K562 (cell line): Measurements from ENCODE around the gene OBP2A. TPM values are rescaled to one million over a fixed set of nuclear protein-coding genes. Genes with fewer than 3 reads are reported as not detected.

ENCODE experiments used
- BCOR ChIP-seq: fragments of 450-650 bp; IDR thresholded peaks from 2 replicates; pipeline ENCODE4 v1.6.1; 2016
- BRF1 ChIP-seq: IDR thresholded peaks from 3 replicates; pipeline ENCODE4 v1.6.1; 2011; ENCODE audit warnings: borderline replicate concordance, mild to moderate bottlenecking; ENCODE audit not compliant: insufficient read length; ENCODE audit errors: extremely low read depth
- EZH2 ChIP-seq: IDR thresholded peaks from 2 replicates; pipeline ENCODE4 v1.6.1; 2012; ENCODE audit warnings: low read depth, mild to moderate bottlenecking, inconsistent platforms, low read length, borderline replicate concordance
- FOXJ3 ChIP-seq: sonication (generic); formaldehyde crosslinking; IDR thresholded peaks from 2 replicates; pipeline ENCODE4 v1.4.0; 2020; ENCODE audit warnings: mild to moderate bottlenecking, missing genetic modification reagents
- GMEB1 ChIP-seq: fragments of 250-450 bp; sonication (Bioruptor Pico); IDR thresholded peaks from 2 replicates; pipeline ENCODE4 v1.4.0; 2020; ENCODE audit warnings: mild to moderate bottlenecking
- KDM1A ChIP-seq, 2 experiments: fragments of 450-650 bp; IDR thresholded peaks; 2 replicates each; pipeline ENCODE4 v1.6.1; 2016; ENCODE audit warnings: mild to moderate bottlenecking in 2 of 2
- KDM5B ChIP-seq: fragments of 200-600 bp; sonication (generic); IDR thresholded peaks from 2 replicates; pipeline ENCODE4 v1.6.1; 2012; ENCODE audit warnings: low read depth, mild to moderate bottlenecking, moderate library complexity, low read length, control low read depth, inconsistent platforms; ENCODE audit not compliant: insufficient replicate concordance
- KLF16 ChIP-seq: IDR thresholded peaks from 2 replicates; pipeline ENCODE4 v1.6.1; 2016; ENCODE audit warnings: antibody characterized with exemption
- MYC ChIP-seq, 2 experiments: fragments of 250-450 bp in 1 of 2; sonication (Bioruptor Pico) in 1 of 2; IDR thresholded peaks; 2 replicates each; pipeline versions ENCODE4 v1.5.1 to v1.6.1; 2012 to 2021; ENCODE audit warnings: low read depth in 2 of 2, borderline replicate concordance in 1 of 2, improper control_type of control experiment in 1 of 2, low read length in 1 of 2, mild to moderate bottlenecking in 1 of 2, moderate library complexity in 1 of 2
- NR2C2 ChIP-seq, 2 experiments: fragments of 200-800 bp in 1 of 2; sonication (Bioruptor generic) in 1 of 2; sonication (generic) in 1 of 2; formaldehyde crosslinking in 1 of 2; IDR thresholded peaks; 2 replicates each; pipeline versions ENCODE4 v1.6.1 to v1.8.0; 2016 to 2022; ENCODE audit warnings: mild to moderate bottlenecking in 1 of 2, missing compliant biosample characterization in 1 of 2, missing genetic modification characterization in 1 of 2, missing genetic modification reagents in 1 of 2
- SLC30A9 ChIP-seq: fragments of 250-450 bp; sonication (Bioruptor Pico); IDR thresholded peaks from 2 replicates; pipeline ENCODE4 v1.8.0; 2022; ENCODE audit warnings: mild to moderate bottlenecking, moderate library complexity
- TOE1 ChIP-seq, 2 experiments: fragments of 450-650 bp in 1 of 2; sonication (generic) in 1 of 2; formaldehyde crosslinking in 1 of 2; IDR thresholded peaks; 2 replicates each; pipeline versions ENCODE4 v1.7.1 to v1.8.0; 2016 to 2022; ENCODE audit warnings: borderline replicate concordance in 2 of 2, mild to moderate bottlenecking in 2 of 2, antibody characterized with exemption in 1 of 2, inconsistent platforms in 1 of 2, low read depth in 1 of 2, missing genetic modification reagents in 1 of 2, moderate library complexity in 1 of 2
- ZBTB17 ChIP-seq: fragments of 450-650 bp; formaldehyde crosslinking; IDR thresholded peaks from 2 replicates; pipeline ENCODE4 v1.4.0; 2020; ENCODE audit warnings: mild to moderate bottlenecking
- ZC3H11A ChIP-seq: IDR thresholded peaks from 2 replicates; pipeline ENCODE4 v1.6.1; 2012; ENCODE audit warnings: low read depth, low read length, improper control_type of control experiment
- ZNF384 ChIP-seq: IDR thresholded peaks from 2 replicates; pipeline ENCODE4 v1.6.1; 2012; ENCODE audit warnings: low read depth, low read length, improper control_type of control experiment
- ZNF561 ChIP-seq: fragments of 450-650 bp; formaldehyde crosslinking; conservative IDR thresholded peaks from 2 replicates; pipeline ENCODE4 v1.4.0; 2020; ENCODE audit warnings: mild to moderate bottlenecking, moderate library complexity
- polyA plus RNA-seq, 8 experiments: library from polyadenylated mRNA; depleted of rRNA in 4 of 8; stranded (reverse) in 5 of 8; unstranded in 3 of 8; fragments of >200 nt; fragmentation: Nextera tagmentation in 2 of 8; fragmentation: Illumina TruSeq in 1 of 8; extraction: Ambion mirVana in 2 of 8; extraction: Trizol in 1 of 8; gene quantifications; 2 replicates each; pipeline versions ENCODE4 v1.2.1 to v1.2.3, GENCODE V29; 2011 to 2014; ENCODE audit warnings: inconsistent platforms in 1 of 8, missing spikeins in 1 of 8
- total RNA-seq, 7 experiments: library from RNA; depleted of rRNA in 6 of 7; stranded (reverse); fragments of >200 nt in 6 of 7; fragmentation: Illumina TruSeq in 2 of 7; extraction: Trizol in 2 of 7; gene quantifications; 2 replicates each; pipeline versions ENCODE4 v1.2.1 to v1.2.3, GENCODE V29; 2011 to 2021; ENCODE audit warnings: low replicate concordance in 1 of 7
- TF ChIP-seq, protein P1 (sequence below): fragments of 450-650 bp; IDR thresholded peaks from 2 replicates; pipeline ENCODE4 v1.6.1; 2018; ENCODE audit not compliant: partially characterized antibody
- TF ChIP-seq, protein P2 (sequence below): fragments of 250-450 bp; sonication (Bioruptor Pico); IDR thresholded peaks from 2 replicates; pipeline ENCODE4 v1.8.0; 2022; ENCODE audit warnings: moderate library complexity, mild to moderate bottlenecking, inconsistent platforms
- TF ChIP-seq, protein P3 (sequence below): fragments of 200-800 bp; sonication (Bioruptor generic); IDR thresholded peaks from 2 replicates; pipeline ENCODE4 v1.6.1; 2017; ENCODE audit warnings: missing genetic modification characterization, missing compliant biosample characterization

Gene OBP2A
- total and polyA plus RNA-seq, 9 of the 15 experiments (the other 6 are each of a cell fraction or from before 2014, with no cell fraction given), result not detected

- no peak for TF ChIP-seq BRF1
- TF ChIP-seq KLF16, result peak; percentile 50; the same call in 1 of the 2 replicates
- TF ChIP-seq SLC30A9, result no peak
- no peak for TF ChIP-seq NR2C2 (CRISPR knock-in tag; IDR thresholded peaks at IDR 0.05)
- TF ChIP-seq NR2C2 (tag; IDR thresholded peaks at IDR 0.05), result peak; percentile 81
- no peak for TF ChIP-seq BCOR
- no peak for TF ChIP-seq FOXJ3 (CRISPR knock-in tag)
- no peak for TF ChIP-seq KDM1A (IDR thresholded peaks at IDR 0.05)
- TF ChIP-seq ZC3H11A, result no peak
- peak; percentile 93 for TF ChIP-seq MYC (IDR thresholded peaks at IDR 0.05; ENCODE audit: low read depth, low read length)
- TF ChIP-seq MYC (CRISPR knock-in tag; IDR thresholded peaks at IDR 0.05; ENCODE audit: borderline replicate concordance, low read depth), result peak; percentile 85
- TF ChIP-seq TOE1 (IDR thresholded peaks at IDR 0.05; ENCODE audit: borderline replicate concordance), result no peak
- TF ChIP-seq TOE1 (CRISPR knock-in tag; IDR thresholded peaks at IDR 0.05; ENCODE audit: borderline replicate concordance, low read depth), result no peak
- TF ChIP-seq, protein P1, sequence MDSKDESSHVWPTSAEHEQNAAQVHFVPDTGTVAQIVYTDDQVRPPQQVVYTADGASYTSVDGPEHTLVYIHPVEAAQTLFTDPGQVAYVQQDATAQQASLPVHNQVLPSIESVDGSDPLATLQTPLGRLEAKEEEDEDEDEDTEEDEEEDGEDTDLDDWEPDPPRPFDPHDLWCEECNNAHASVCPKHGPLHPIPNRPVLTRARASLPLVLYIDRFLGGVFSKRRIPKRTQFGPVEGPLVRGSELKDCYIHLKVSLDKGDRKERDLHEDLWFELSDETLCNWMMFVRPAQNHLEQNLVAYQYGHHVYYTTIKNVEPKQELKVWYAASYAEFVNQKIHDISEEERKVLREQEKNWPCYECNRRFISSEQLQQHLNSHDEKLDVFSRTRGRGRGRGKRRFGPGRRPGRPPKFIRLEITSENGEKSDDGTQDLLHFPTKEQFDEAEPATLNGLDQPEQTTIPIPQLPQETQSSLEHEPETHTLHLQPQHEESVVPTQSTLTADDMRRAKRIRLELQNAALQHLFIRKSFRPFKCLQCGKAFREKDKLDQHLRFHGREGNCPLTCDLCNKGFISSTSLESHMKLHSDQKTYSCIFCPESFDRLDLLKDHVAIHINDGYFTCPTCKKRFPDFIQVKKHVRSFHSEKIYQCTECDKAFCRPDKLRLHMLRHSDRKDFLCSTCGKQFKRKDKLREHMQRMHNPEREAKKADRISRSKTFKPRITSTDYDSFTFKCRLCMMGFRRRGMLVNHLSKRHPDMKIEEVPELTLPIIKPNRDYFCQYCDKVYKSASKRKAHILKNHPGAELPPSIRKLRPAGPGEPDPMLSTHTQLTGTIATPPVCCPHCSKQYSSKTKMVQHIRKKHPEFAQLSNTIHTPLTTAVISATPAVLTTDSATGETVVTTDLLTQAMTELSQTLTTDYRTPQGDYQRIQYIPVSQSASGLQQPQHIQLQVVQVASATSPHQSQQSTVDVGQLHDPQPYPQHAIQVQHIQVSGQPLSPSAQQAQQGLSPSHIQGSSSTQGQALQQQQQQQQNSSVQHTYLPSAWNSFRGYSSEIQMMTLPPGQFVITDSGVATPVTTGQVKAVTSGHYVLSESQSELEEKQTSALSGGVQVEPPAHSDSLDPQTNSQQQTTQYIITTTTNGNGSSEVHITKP, result no peak
- TF ChIP-seq GMEB1 (CRISPR knock-in tag), result peak; percentile 56
- no peak for TF ChIP-seq ZNF561
- TF ChIP-seq, protein P2, sequence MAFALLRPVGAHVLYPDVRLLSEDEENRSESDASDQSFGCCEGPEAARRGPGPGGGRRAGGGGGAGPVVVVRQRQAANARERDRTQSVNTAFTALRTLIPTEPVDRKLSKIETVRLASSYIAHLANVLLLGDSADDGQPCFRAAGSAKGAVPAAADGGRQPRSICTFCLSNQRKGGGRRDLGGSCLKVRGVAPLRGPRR, result no peak
- peak; percentile 63 for TF ChIP-seq KDM5B
- TF ChIP-seq ZNF384, result 0 out of 2 replicates have a peak, but pooled peaks have one; percentile 20
- TF ChIP-seq, protein P3, sequence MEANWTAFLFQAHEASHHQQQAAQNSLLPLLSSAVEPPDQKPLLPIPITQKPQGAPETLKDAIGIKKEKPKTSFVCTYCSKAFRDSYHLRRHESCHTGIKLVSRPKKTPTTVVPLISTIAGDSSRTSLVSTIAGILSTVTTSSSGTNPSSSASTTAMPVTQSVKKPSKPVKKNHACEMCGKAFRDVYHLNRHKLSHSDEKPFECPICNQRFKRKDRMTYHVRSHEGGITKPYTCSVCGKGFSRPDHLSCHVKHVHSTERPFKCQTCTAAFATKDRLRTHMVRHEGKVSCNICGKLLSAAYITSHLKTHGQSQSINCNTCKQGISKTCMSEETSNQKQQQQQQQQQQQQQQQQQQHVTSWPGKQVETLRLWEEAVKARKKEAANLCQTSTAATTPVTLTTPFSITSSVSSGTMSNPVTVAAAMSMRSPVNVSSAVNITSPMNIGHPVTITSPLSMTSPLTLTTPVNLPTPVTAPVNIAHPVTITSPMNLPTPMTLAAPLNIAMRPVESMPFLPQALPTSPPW (CRISPR knock-in tag), result peak; percentile 41; the same call in 1 of the 2 replicates
- no peak for TF ChIP-seq EZH2
- TF ChIP-seq ZBTB17 (CRISPR knock-in tag), result no peak
These were observed 45.2 kb upstream of the OBP2A start, which contains the start of gene MRPS2 (continued) for GRCh38 chr9:135500525-135501260.
